ENCODE results near the gene MAP4K1. TPM values are rescaled to one million over a fixed set of nuclear protein-coding genes. Genes with fewer than 3 reads are reported as not detected.

The MAP4K1 gene
- total RNA-seq (100 to 1,000 TPM; 173 to 185 TPM), total RNA-seq (12.0 to 157 (median 74.4) reads per million in 172 experiments)
- 144 TPM for polyA plus RNA-seq (2013, experiment 1 of 2)
- 165 TPM for polyA plus RNA-seq (2013, experiment 2 of 2)

- TF ChIP-seq CTCF (IDR thresholded peaks at IDR 0.05), result no peak
- H3K27me3 Mint-ChIP-seq, result no peaks in the 10 kb centered on the region
- H3K36me3 Mint-ChIP-seq (ENCODE audit: low read depth), result peaks cover 83% of the 10 kb centered on the region
- H3K4me3 Mint-ChIP-seq, result peak within 1 kb of the TSS; percentile 97
- H3K4me3 ChIP-seq (ENCODE audit: low read length), result peak within 1 kb of the TSS; percentile 97
- DNase-seq (peak; percentile 47 to 85 (median 69)), ATAC-seq (ENCODE audit: poor library complexity) (peak; percentile 71)
- H3K9me3 ChIP-seq (ENCODE audit: control insufficient read depth in 1 of 2, insufficient read depth in 1 of 2, low read length in 2 of 2), result no peaks in the 10 kb centered on the region
- peak within 1 kb of the TSS; percentile 94 for H3K27ac Mint-ChIP-seq
- intact Hi-C loops (cut with DNase I, micrococcal nuclease), result loop anchor here (5.0 to 10.0 kb wide), 6 partner anchors 71 to 713 kb away; partner anchors contain the start of genes FAM98C (in 2 of the 2), MRPS12 (in 1 of the 2), SARS2 (in 1 of the 2) and SIPA1L3 (in 1 of the 2)
- peaks cover 65% of the 10 kb centered on the region for H3K4me1 Mint-ChIP-seq (ENCODE audit: low read depth)
- H3K27ac ChIP-seq (ENCODE audit: low read depth in 1 of 2, low read length in 2 of 2), result peak within 1 kb of the TSS; percentile 65 to 94
- H3K27me3 ChIP-seq (ENCODE audit: control insufficient read depth in 1 of 2, insufficient read depth in 2 of 2, low read length in 2 of 2), result no peaks in the 10 kb centered on the region
- ChIA-PET POLR2A (interaction anchor here (0.6 to 2.7 kb wide), 29 partner anchors 12 to 863 kb away, joined by 3 to 36 read pairs (median 4); partner anchors contain the start of genes ACTN4, FAM98C, GGN and HNRNPL), CTCF (interaction anchor here (0.6 to 3.4 kb wide), 5 partner anchors 16 to 312 kb away, joined by 3 to 22 read pairs (median 8); partner anchors contain the start of genes FAM98C, MRPS12 and SARS2)
- peaks cover 47% of the 10 kb centered on the region for H3K36me3 ChIP-seq (ENCODE audit: insufficient read depth, low read length)
- no peaks in the 10 kb centered on the region for H3K9me3 Mint-ChIP-seq
- peaks cover 66% of the 10 kb centered on the region for H3K4me1 ChIP-seq (ENCODE audit: insufficient read depth, low read length)
Measured at GRCh38 chr19:38617764-38618589, at the start of gene MAP4K1. MAP4K1 (minus strand) TSS chr19:38617953; CDS start chr19:38617895, 58 bp downstream.

- DNase-seq (peak in 6 of 14 experiments; percentile 25 to 77 (median 55)), ATAC-seq (ENCODE audit: poor library complexity) (peak; percentile 66)
- Histone ChIP-seq H3K4me3 (ENCODE audit: low read length) (no peak overlapping the region), H3K27ac (ENCODE audit: low read depth in 1 of 2, low read length in 2 of 2) (peak overlapping the region in 1 of 2 donors; percentile 2), H3K4me1 (ENCODE audit: insufficient read depth, low read length) (peaks cover 93% of the 10 kb centered on the region), H3K36me3 (ENCODE audit: insufficient read depth, low read length) (peaks cover 3% of the 10 kb centered on the region), H3K27me3 (ENCODE audit: control insufficient read depth in 1 of 2, insufficient read depth in 2 of 2, low read length in 2 of 2) (peaks cover 0 to 3% of the 10 kb centered on the region in 2 experiments), H3K9me3 (ENCODE audit: control insufficient read depth in 1 of 2, insufficient read depth in 1 of 2, low read length in 2 of 2) (no peaks in the 10 kb centered on the region)
- peaks cover 29% of the 10 kb centered on the region for H3K27me3 Mint-ChIP-seq
- H3K4me1 Mint-ChIP-seq (ENCODE audit: low read depth), result peaks cover 83% of the 10 kb centered on the region
- H3K27ac Mint-ChIP-seq, result peak overlapping the region; percentile 59
- TF ChIP-seq CTCF (IDR thresholded peaks at IDR 0.05), result no peak
- ChIA-PET POLR2A (interaction anchor here (0.5 to 2.9 kb wide), 3 partner anchors 10 to 183 kb away, joined by 3 to 11 read pairs (median 3); no protein-coding TSS in a partner anchor), CTCF (interaction anchor here (0.8 to 1.0 kb wide), 2 partner anchors 20 to 103 kb away, joined by 3 read pairs; no protein-coding TSS in a partner anchor)
- H3K9me3 Mint-ChIP-seq, result no peaks in the 10 kb centered on the region
- H3K36me3 Mint-ChIP-seq (ENCODE audit: low read depth), result no peaks in the 10 kb centered on the region
- intact Hi-C loops (cut with DNase I, micrococcal nuclease), result no loop called here
- peak overlapping the region; percentile 52 for H3K4me3 Mint-ChIP-seq
Measured at GRCh38 chr19:38666663-38667511, 49.1 kb upstream of the MAP4K1 start.

Data from CD4-positive, alpha-beta T cell (primary cell).